ENCODE data around the gene PLCB1.

GRCh38 chr20:8254911-8255582 lies 123.0 kb downstream of the PLCB1 start:
- no peak for TF ChIP-seq POLR2A (IDR thresholded peaks at IDR 0.05)
- no peak for TF ChIP-seq CTCF (IDR thresholded peaks at IDR 0.05)
- TF ChIP-seq POLR2AphosphoS5 (IDR thresholded peaks at IDR 0.05) = no peak

Data from breast epithelium (tissue), 3 donors.